Measurements from ENCODE around the gene CDC42BPB.

The CDC42BPB gene

GRCh38 chr14:102915292-102916110 lies 141.8 kb downstream of the CDC42BPB start:
- no peaks in the 10 kb centered on the region for H3K9me2 ChIP-seq (replicated peaks; ENCODE audit: insufficient read depth, low read length)
- no peak overlapping the region for H2AFZ ChIP-seq (ENCODE audit: low read depth, low read length, severe bottlenecking)
- no peaks in the 10 kb centered on the region for H3K9me3 ChIP-seq (ENCODE audit: insufficient read depth, low read length)
- H3K36me3 ChIP-seq (ENCODE audit: low read length) = no peaks in the 10 kb centered on the region
- no peak overlapping the region for H3K4me2 ChIP-seq (ENCODE audit: low read depth, low read length, poor library complexity, severe bottlenecking)
- no peaks in the 10 kb centered on the region for H3F3A ChIP-seq (ENCODE audit: insufficient read depth)
- TF ChIP-seq CTCF (IDR thresholded peaks at IDR 0.05; ENCODE audit: insufficient read depth, low read length, poor library complexity, severe bottlenecking) (no peak), EZH2phosphoT487 (conservative IDR thresholded peaks at IDR 0.05; ENCODE audit: low read length) (no peak)
- no peaks in the 10 kb centered on the region for H3K79me2 ChIP-seq (ENCODE audit: insufficient read depth, low read length)
- no peak overlapping the region for H3K9ac ChIP-seq (ENCODE audit: low read length)
- no peak overlapping the region for H3K4me3 ChIP-seq (ENCODE audit: insufficient read depth, low read length, poor library complexity, severe bottlenecking)
- no peaks in the 10 kb centered on the region for H4K20me1 ChIP-seq (ENCODE audit: low read depth, low read length)
- H3K27me3 ChIP-seq (ENCODE audit: low read length) = no peaks in the 10 kb centered on the region
- H3K27ac ChIP-seq (ENCODE audit: low read depth, low read length) = no peak overlapping the region

- Histone ChIP-seq H2AFZ (ENCODE audit: low read depth, low read length, severe bottlenecking) (no peak overlapping the region), H3K4me3 (ENCODE audit: insufficient read depth, low read length, poor library complexity, severe bottlenecking) (no peak overlapping the region), H3K27me3 (ENCODE audit: low read length) (no peaks in the 10 kb centered on the region), H3K9me3 (ENCODE audit: insufficient read depth, low read length) (no peaks in the 10 kb centered on the region), H4K20me1 (ENCODE audit: low read depth, low read length) (no peaks in the 10 kb centered on the region), H3K36me3 (ENCODE audit: low read length) (no peaks in the 10 kb centered on the region), H3K9me2 (replicated peaks; ENCODE audit: insufficient read depth, low read length) (no peaks in the 10 kb centered on the region), H3K79me2 (ENCODE audit: insufficient read depth, low read length) (no peaks in the 10 kb centered on the region), H3K4me2 (ENCODE audit: low read depth, low read length, poor library complexity, severe bottlenecking) (no peak overlapping the region), H3F3A (ENCODE audit: insufficient read depth) (no peaks in the 10 kb centered on the region), H3K9ac (ENCODE audit: low read length) (no peak overlapping the region), H3K27ac (ENCODE audit: low read depth, low read length) (no peak overlapping the region)
- TF ChIP-seq EZH2phosphoT487 (conservative IDR thresholded peaks at IDR 0.05; ENCODE audit: low read length) = no peak
- no peak for TF ChIP-seq CTCF (IDR thresholded peaks at IDR 0.05; ENCODE audit: insufficient read depth, low read length, poor library complexity, severe bottlenecking)
Measured at GRCh38 chr14:102914474-102915291, 142.7 kb downstream of the CDC42BPB start.

- no peaks in the 10 kb centered on the region for H3F3A ChIP-seq (ENCODE audit: insufficient read depth)
- TF ChIP-seq EZH2phosphoT487 (conservative IDR thresholded peaks at IDR 0.05; ENCODE audit: low read length) (no peak), CTCF (IDR thresholded peaks at IDR 0.05; ENCODE audit: insufficient read depth, low read length, poor library complexity, severe bottlenecking) (no peak)
- no peak overlapping the region for H3K4me3 ChIP-seq (ENCODE audit: insufficient read depth, low read length, poor library complexity, severe bottlenecking)
- H3K36me3 ChIP-seq (ENCODE audit: low read length) = no peaks in the 10 kb centered on the region
- no peak overlapping the region for H3K9ac ChIP-seq (ENCODE audit: low read length)
- no peaks in the 10 kb centered on the region for H3K9me2 ChIP-seq (replicated peaks; ENCODE audit: insufficient read depth, low read length)
- no peaks in the 10 kb centered on the region for H3K79me2 ChIP-seq (ENCODE audit: insufficient read depth, low read length)
- H3K9me3 ChIP-seq (ENCODE audit: insufficient read depth, low read length) = no peaks in the 10 kb centered on the region
- H3K27me3 ChIP-seq (ENCODE audit: low read length) = no peaks in the 10 kb centered on the region
- H2AFZ ChIP-seq (ENCODE audit: low read depth, low read length, severe bottlenecking) = no peak overlapping the region
- no peaks in the 10 kb centered on the region for H4K20me1 ChIP-seq (ENCODE audit: low read depth, low read length)
- H3K4me2 ChIP-seq (ENCODE audit: low read depth, low read length, poor library complexity, severe bottlenecking) = no peak overlapping the region
- no peak overlapping the region for H3K27ac ChIP-seq (ENCODE audit: low read depth, low read length)
Measured at GRCh38 chr14:102913341-102914211, 143.8 kb downstream of the CDC42BPB start.

All from SU-DHL-6 (cell line).